ENCODE measurements around the gene EPS8L2.

EPS8L2 gene

DNA sequence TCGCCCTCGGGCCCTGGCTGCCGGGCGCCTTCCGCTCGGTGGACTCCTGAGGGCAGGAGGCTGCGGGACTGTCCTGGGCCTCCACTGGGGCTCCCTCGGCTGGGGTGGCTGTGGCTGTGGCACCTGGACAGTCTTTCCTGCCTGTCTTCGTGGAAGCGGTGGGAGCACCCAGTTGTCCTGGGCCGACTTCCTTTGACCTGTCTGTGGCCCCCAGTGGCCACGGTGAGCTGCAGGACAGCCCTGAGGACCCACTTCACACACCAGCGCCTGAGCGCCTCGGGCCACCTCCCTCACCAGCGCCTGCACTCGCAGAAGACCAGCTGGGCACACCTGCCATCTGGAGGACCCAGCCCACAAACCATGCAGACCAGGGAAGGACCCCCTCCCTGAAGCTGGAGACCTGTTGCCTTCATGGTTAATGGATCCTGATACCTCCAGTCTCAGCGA lies 1.8 kb upstream of the EPS8L2 start:
- H3K27me3 ChIP-seq (ENCODE audit: control insufficient read depth, insufficient read depth, low read length, poor library complexity, severe bottlenecking) = peaks cover 26% of the 10 kb centered on the region
- no peak overlapping the region for H3K27ac ChIP-seq (ENCODE audit: insufficient read depth, low read depth, low read length, poor library complexity, severe bottlenecking)
- H3K9me3 ChIP-seq (ENCODE audit: control insufficient read depth, low read length) = no peaks in the 10 kb centered on the region
- H3K4me3 ChIP-seq (ENCODE audit: insufficient read depth, low read depth, low read length) = no peak overlapping the region
- H3K4me1 ChIP-seq (ENCODE audit: control insufficient read depth, insufficient read depth, low read length) = peaks cover 11% of the 10 kb centered on the region
- H3K36me3 ChIP-seq (ENCODE audit: control insufficient read depth, insufficient read depth, low read length) = no peaks in the 10 kb centered on the region
- WGBS, 2 experiments = 93 to 96% methylated on average over 18 of the region's 18 CpGs

DNA sequence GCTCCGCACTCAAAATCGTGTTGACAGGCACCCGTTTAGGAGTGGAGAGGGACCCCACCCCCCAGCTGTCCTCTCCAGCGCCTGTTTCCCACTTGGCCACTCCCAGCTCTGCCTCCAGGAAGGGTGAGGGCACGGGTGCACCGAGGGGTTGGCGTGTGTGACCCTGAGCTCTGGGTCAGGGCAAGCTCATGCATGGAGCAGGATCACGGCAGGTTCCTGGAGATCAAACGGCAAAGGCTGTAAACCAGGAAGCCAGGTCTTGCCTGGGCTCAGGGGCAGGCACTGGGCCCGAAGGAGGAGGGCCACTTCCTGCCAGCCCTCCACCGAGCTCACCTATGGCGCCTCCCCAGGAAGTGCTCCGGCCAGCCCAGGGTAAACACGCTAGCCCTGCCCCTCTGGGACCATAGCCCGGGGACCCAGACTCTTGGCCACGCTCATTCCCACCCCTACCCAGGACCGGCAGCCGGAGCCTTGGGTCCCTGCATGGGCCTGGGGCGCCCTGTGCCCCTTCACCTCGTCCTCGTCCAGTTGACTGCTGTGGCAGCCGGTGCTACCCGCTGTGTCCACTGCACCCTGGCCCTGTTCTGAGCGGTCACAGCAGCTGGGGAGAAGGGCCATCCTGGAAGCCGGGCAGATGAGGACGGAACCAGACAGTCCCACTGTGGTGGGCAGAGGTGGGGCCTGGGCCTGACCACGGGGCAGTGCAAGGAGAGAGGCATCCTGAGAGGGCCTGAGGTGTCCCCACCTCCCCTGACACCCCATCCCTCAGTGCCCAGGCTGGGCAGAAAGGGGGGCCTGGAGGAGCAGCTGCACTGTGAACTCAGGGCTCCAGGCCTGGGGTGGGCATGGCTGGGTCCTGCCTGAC lies 1.0 kb upstream of the EPS8L2 start:
- Histone ChIP-seq H3K4me1 (ENCODE audit: control insufficient read depth, insufficient read depth, low read length) (peaks cover 16% of the 10 kb centered on the region), H3K9me3 (ENCODE audit: control insufficient read depth, low read length) (no peaks in the 10 kb centered on the region), H3K27ac (ENCODE audit: insufficient read depth, low read depth, low read length, poor library complexity, severe bottlenecking) (no peak overlapping the region), H3K4me3 (ENCODE audit: insufficient read depth, low read depth, low read length) (peak overlapping the region; percentile 22), H3K27me3 (ENCODE audit: control insufficient read depth, insufficient read depth, low read length, poor library complexity, severe bottlenecking) (peaks cover 26% of the 10 kb centered on the region), H3K36me3 (ENCODE audit: control insufficient read depth, insufficient read depth, low read length) (no peaks in the 10 kb centered on the region)
- WGBS, 2 experiments = 89 to 90% methylated on average over 27 of the region's 27 CpGs

DNA sequence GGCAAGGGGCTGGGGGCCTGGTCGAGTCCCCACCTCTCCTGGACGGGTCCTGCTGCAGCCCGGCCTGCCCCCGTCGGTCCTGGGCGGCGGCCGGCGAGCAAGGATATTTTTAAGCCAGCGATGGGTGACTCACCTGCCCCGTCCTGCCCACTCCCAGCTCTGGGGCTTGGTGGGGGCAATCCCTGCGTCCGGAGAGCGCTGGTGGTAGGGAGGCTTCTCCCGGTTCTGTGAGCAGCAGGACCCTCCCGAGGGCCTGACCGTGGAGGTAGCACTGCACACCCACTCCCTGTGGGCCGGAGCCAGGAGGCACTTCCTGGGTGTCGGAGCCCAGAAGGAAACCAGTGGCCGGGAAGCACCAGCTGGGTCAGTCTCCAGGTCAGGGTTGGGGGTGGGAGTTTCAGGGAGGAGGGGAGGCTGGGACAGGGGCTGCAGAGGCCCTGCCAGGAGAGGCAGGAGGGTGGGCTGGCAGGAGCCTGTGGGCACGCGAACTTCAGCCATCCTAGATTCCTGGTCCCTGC lies 467 bp downstream of the EPS8L2 start:
- 14 to 16% methylated on average over 22 of the region's 22 CpGs for WGBS, 2 experiments
- Histone ChIP-seq H3K27ac (ENCODE audit: insufficient read depth, low read depth, low read length, poor library complexity, severe bottlenecking) (no peak overlapping the region), H3K4me1 (ENCODE audit: control insufficient read depth, insufficient read depth, low read length) (peaks cover 17% of the 10 kb centered on the region), H3K4me3 (ENCODE audit: insufficient read depth, low read depth, low read length) (peak overlapping the region; percentile 22), H3K27me3 (ENCODE audit: control insufficient read depth, insufficient read depth, low read length, poor library complexity, severe bottlenecking) (peaks cover 26% of the 10 kb centered on the region), H3K36me3 (ENCODE audit: control insufficient read depth, insufficient read depth, low read length) (no peaks in the 10 kb centered on the region), H3K9me3 (ENCODE audit: control insufficient read depth, low read length) (no peaks in the 10 kb centered on the region)

DNA sequence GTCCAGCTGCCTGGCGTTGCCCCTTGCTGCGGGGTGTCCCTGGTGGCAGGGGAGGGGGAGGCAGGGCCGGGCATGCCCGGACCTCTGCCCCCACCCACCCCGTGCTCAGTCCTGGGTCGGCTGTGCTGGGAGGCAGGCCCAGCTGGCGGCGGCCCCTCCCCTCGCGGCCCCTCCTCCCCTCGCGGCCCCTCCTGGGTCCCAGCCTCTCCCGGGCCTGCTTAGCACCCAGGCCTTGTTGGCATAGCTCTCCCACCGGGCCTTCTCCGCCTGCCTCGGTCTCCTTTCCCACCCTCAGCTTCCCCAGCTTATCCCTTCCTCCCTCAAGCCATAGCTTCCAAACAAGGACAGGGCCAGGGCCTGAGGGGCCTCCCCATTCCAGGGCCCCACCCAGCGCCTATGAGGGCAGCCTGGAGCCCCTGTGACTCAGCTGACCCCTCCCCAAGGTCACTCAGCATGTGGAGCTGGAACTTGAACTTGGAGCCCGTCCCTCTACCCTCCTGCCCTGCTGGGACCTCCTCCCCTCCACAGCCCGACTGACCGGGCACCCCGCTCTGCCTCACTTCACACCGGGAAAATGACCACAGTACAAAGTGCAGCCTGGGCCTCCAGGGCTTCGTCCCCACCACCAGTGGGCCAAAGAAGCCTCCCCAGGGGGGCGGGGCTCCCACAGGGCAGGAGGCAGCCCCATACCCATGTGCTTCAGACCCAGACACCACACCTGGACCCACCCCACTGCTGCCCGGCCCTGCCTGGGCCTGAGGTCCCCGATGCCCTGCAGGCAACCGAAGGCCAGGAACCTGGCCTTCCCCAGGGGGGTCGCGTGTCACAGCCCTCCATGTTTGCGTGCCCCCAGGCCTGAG lies 1.2 kb downstream of the EPS8L2 start:
- H3K27me3 ChIP-seq (ENCODE audit: control insufficient read depth, insufficient read depth, low read length, poor library complexity, severe bottlenecking) = peaks cover 26% of the 10 kb centered on the region
- H3K27ac ChIP-seq (ENCODE audit: insufficient read depth, low read depth, low read length, poor library complexity, severe bottlenecking) = no peak overlapping the region
- H3K4me1 ChIP-seq (ENCODE audit: control insufficient read depth, insufficient read depth, low read length) = peaks cover 17% of the 10 kb centered on the region
- H3K9me3 ChIP-seq (ENCODE audit: control insufficient read depth, low read length) = no peaks in the 10 kb centered on the region
- no peak overlapping the region for H3K4me3 ChIP-seq (ENCODE audit: insufficient read depth, low read depth, low read length)
- 45 to 47% methylated on average over 30 of the region's 30 CpGs for WGBS, 2 experiments
- no peaks in the 10 kb centered on the region for H3K36me3 ChIP-seq (ENCODE audit: control insufficient read depth, insufficient read depth, low read length)

DNA sequence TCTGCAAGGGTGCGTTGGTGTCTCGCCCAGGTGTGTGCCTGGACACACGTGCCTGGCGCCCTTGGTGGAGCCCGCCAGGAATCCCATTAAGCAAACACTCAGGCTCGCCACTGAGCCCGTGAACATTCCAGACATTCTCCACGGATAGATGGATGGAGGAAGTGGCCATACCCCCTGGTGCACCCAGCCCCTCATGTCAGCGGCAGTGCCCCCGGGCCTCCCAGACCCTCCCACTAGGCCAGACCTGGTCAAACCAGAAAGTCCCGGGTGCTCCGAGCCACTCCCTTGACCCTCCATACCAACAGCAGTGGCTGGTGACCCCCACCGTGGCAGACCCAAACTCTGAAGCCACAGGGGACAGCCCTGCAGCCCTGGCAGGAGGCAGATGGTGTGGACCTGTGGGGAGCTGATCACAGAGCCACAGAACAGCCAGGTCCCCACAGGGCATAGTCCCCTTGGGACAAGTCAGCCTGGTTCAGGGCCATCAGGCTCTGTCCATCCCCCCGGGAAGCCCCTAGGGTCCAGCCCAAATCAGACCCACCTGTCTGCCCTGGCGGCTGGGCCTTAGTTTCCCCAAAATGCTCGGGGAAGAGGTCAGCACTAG lies 1.9 kb downstream of the EPS8L2 start:
- H3K4me3 ChIP-seq (ENCODE audit: insufficient read depth, low read depth, low read length) = no peak overlapping the region
- no peaks in the 10 kb centered on the region for H3K9me3 ChIP-seq (ENCODE audit: control insufficient read depth, low read length)
- H3K36me3 ChIP-seq (ENCODE audit: control insufficient read depth, insufficient read depth, low read length) = no peaks in the 10 kb centered on the region
- WGBS, 2 experiments = 84 to 86% methylated on average over 16 of the region's 16 CpGs
- peaks cover 17% of the 10 kb centered on the region for H3K4me1 ChIP-seq (ENCODE audit: control insufficient read depth, insufficient read depth, low read length)
- H3K27ac ChIP-seq (ENCODE audit: insufficient read depth, low read depth, low read length, poor library complexity, severe bottlenecking) = no peak overlapping the region
- peaks cover 26% of the 10 kb centered on the region for H3K27me3 ChIP-seq (ENCODE audit: control insufficient read depth, insufficient read depth, low read length, poor library complexity, severe bottlenecking)

DNA sequence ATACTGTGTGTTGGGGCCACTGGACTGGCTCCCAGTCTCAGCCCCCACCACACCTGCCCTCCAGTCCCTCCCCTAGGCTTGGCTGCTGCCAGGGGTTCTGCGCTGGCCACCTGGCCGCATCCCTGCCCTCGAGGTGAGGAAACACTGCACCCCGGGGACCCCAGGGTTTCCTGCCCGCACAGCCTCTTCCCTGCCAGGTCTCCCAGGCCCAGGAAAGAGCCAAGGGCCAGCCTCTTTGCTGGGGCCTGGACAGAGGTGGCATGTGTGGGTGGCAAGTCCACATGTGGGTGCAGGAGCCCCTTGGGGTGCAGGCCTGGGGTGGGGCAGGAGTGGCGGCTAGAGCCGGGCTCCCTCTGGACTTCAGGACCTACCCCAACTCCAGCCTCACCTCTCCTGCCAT lies 2.5 kb downstream of the EPS8L2 start:
- no peak overlapping the region for H3K4me3 ChIP-seq (ENCODE audit: insufficient read depth, low read depth, low read length)
- 93 to 94% methylated on average over 6 to 7 of the region's 7 CpGs for WGBS, 2 experiments
- H3K27ac ChIP-seq (ENCODE audit: insufficient read depth, low read depth, low read length, poor library complexity, severe bottlenecking) = no peak overlapping the region
- peaks cover 17% of the 10 kb centered on the region for H3K4me1 ChIP-seq (ENCODE audit: control insufficient read depth, insufficient read depth, low read length)
- no peaks in the 10 kb centered on the region for H3K9me3 ChIP-seq (ENCODE audit: control insufficient read depth, low read length)
- H3K36me3 ChIP-seq (ENCODE audit: control insufficient read depth, insufficient read depth, low read length) = no peaks in the 10 kb centered on the region
- H3K27me3 ChIP-seq (ENCODE audit: control insufficient read depth, insufficient read depth, low read length, poor library complexity, severe bottlenecking) = peaks cover 26% of the 10 kb centered on the region

DNA sequence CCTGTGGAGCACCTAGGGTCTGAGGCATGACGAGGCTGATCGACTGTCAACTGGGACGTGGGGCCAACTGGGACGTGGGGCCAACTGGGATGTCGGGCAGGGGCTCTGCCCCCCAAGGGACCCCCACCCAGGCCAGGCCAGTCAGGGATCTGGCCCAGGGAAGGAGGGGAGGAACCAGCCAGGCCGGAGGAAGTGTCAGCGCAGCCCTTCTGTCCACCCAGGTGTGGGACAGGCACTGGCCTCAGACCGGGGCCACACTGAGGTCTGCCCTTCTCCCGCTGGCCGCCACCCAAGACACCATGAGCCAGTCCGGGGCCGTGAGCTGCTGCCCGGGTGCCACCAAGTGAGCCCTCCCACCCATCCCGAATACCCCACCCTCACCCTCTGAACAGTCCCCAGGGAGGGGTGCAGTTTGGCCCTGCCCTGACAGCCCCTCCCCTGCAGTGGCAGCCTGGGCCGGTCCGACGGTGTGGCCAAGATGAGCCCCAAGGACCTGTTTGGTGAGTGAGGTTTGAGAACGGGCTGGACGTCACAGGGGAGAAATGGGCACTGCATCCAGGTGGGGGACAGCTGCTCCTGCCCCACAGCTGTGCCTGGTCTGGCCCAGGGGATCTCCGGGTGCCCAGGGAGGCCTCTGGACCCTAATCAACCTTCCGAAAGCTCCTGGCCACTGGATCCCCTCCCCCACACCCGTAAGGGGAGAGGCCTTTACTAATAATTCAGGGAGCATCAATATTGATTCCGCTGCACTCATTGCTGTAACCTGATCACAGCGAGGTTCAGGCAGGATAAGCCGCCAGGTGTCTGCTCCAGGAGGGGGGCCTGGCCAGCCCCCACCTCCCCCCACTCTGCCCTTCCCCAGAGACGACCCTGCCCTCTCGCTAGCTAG lies 3.3 kb downstream of the EPS8L2 start:
- H3K9me3 ChIP-seq (ENCODE audit: control insufficient read depth, low read length) = no peaks in the 10 kb centered on the region
- H3K36me3 ChIP-seq (ENCODE audit: control insufficient read depth, insufficient read depth, low read length) = no peaks in the 10 kb centered on the region
- no peak overlapping the region for H3K27ac ChIP-seq (ENCODE audit: insufficient read depth, low read depth, low read length, poor library complexity, severe bottlenecking)
- H3K27me3 ChIP-seq (ENCODE audit: control insufficient read depth, insufficient read depth, low read length, poor library complexity, severe bottlenecking) = peaks cover 26% of the 10 kb centered on the region
- peaks cover 17% of the 10 kb centered on the region for H3K4me1 ChIP-seq (ENCODE audit: control insufficient read depth, insufficient read depth, low read length)
- WGBS, 2 experiments = 86% methylated on average over 27 of the region's 27 CpGs
- no peak overlapping the region for H3K4me3 ChIP-seq (ENCODE audit: insufficient read depth, low read depth, low read length)

DNA sequence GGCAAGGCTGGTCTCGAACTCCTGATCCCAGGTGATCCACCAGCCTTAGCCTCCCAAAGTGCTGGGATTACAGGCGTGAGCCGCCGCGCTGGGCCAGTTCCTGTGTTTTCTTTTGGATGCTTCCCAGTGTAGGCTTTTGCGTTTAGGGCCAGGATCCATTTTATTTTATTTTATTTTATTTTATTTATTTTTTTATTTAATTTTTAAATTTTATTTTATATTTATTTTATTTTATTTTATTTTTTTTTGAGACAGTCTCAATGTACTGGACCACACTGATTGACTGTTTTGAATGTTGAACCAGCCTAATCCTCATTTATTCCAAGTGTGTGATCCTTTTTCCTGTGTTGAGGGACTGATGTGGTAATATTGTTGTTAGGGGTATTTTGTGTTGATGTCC lies 8.4 kb downstream of the EPS8L2 start:
- 94 to 95% methylated on average over 5 of the region's 6 CpGs for WGBS, 2 experiments
- H3K4me3 ChIP-seq (ENCODE audit: insufficient read depth, low read depth, low read length) = no peak overlapping the region
- H3K36me3 ChIP-seq (ENCODE audit: control insufficient read depth, insufficient read depth, low read length) = no peaks in the 10 kb centered on the region
- peaks cover under 1% of the 10 kb centered on the region for H3K27me3 ChIP-seq (ENCODE audit: control insufficient read depth, insufficient read depth, low read length, poor library complexity, severe bottlenecking)
- H3K4me1 ChIP-seq (ENCODE audit: control insufficient read depth, insufficient read depth, low read length) = peaks cover 6% of the 10 kb centered on the region
- H3K27ac ChIP-seq (ENCODE audit: insufficient read depth, low read depth, low read length, poor library complexity, severe bottlenecking) = no peak overlapping the region
- no peaks in the 10 kb centered on the region for H3K9me3 ChIP-seq (ENCODE audit: control insufficient read depth, low read length)

DNA sequence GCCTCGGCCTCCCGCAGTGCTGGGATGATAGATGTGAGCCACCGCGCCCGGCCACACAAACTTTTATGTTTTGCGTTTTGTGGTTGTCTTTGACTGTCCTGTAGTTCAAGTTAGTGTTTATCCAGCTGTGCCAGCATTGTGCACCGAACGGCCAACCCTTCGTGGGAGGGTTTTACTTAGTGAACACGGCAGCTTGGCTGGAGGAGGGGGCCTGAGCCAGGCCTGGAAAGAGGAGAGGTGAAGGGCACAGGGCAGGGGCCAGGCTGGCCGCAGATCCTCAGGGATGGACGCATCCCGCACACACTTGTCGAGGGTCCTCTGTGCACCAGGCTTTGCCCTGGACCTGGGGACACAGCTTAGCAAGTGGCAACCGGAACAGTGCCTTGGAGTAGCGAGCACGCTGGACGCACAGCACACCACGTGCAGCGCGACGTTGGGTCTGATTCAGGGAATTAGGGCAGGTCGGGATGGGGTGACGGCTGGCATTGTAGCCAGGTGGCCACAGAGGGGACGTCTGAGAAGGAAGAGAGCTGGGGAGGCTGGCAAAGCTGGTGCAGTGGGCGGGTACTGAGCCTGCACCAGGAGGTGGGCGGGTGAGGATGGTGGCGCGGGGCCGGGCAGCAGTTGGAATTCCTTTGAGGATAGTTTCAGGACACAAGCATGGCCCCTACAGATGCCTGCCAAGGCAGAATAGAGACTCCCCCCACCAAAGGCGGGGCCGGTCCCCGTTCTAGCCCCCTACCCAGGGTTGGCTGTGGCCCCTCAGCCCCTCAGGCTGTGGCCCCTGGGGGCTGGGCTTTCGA lies 13.4 kb downstream of the EPS8L2 start:
- H3K27me3 ChIP-seq (ENCODE audit: control insufficient read depth, insufficient read depth, low read length, poor library complexity, severe bottlenecking) = peaks cover 18% of the 10 kb centered on the region
- no peaks in the 10 kb centered on the region for H3K36me3 ChIP-seq (ENCODE audit: control insufficient read depth, insufficient read depth, low read length)
- H3K9me3 ChIP-seq (ENCODE audit: control insufficient read depth, low read length) = no peaks in the 10 kb centered on the region
- H3K4me1 ChIP-seq (ENCODE audit: control insufficient read depth, insufficient read depth, low read length) = no peaks in the 10 kb centered on the region
- H3K4me3 ChIP-seq (ENCODE audit: insufficient read depth, low read depth, low read length) = no peak overlapping the region
- no peak overlapping the region for H3K27ac ChIP-seq (ENCODE audit: insufficient read depth, low read depth, low read length, poor library complexity, severe bottlenecking)
- WGBS, 2 experiments = 93 to 94% methylated on average over 34 of the region's 34 CpGs
